GM10248 (cell line): ENCODE data around the gene SUSD6.
"Not testable (repeated sequence)": the region's sequence is repeated elsewhere in the genome, so short reads cannot be mapped to it uniquely, and the experiment has no call there.

Experiments used
- CTCF ChIA-PET: fragments of 300-600 bp; sonication (Branson Sonifier 250); formaldehyde crosslinking; extraction: SDS; loops from one replicate; lab custom pipeline; 2021; ENCODE audit warnings: antibody characterized with exemption; lab: Yijun Ruan, JAX
- POLR2A ChIA-PET: fragments of 350-650 bp; sonication (Branson Sonifier 250); formaldehyde crosslinking; extraction: SDS; loops from one replicate; lab custom pipeline; 2020; ENCODE audit warnings: antibody characterized with exemption; lab: Yijun Ruan, JAX
- DNase-seq: peaks from one replicate; pipeline ENCODE4 v3.0.0; 2012; ENCODE audit errors: extremely low spot score
- TF ChIP-seq, protein P1 (sequence below): IDR thresholded peaks from 2 replicates; pipeline ENCODE4 v1.5.1; 2012; ENCODE audit warnings: mild to moderate bottlenecking, low read depth; ENCODE audit errors: extremely low read depth, missing control alignments, control extremely low read depth

SUSD6 gene

GRCh38 chr14:69716478-69717187 is 105.2 kb downstream of the SUSD6 start:
- CTCF ChIA-PET, result interaction anchor here (0.7 to 3.5 kb wide), 3 partner anchors 10 to 112 kb away, joined by 3 to 11 read pairs (median 3); no protein-coding TSS in a partner anchor
- TF ChIP-seq, protein P1, sequence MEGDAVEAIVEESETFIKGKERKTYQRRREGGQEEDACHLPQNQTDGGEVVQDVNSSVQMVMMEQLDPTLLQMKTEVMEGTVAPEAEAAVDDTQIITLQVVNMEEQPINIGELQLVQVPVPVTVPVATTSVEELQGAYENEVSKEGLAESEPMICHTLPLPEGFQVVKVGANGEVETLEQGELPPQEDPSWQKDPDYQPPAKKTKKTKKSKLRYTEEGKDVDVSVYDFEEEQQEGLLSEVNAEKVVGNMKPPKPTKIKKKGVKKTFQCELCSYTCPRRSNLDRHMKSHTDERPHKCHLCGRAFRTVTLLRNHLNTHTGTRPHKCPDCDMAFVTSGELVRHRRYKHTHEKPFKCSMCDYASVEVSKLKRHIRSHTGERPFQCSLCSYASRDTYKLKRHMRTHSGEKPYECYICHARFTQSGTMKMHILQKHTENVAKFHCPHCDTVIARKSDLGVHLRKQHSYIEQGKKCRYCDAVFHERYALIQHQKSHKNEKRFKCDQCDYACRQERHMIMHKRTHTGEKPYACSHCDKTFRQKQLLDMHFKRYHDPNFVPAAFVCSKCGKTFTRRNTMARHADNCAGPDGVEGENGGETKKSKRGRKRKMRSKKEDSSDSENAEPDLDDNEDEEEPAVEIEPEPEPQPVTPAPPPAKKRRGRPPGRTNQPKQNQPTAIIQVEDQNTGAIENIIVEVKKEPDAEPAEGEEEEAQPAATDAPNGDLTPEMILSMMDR, result no peak
- no peak for DNase-seq
- POLR2A ChIA-PET, result no interaction called here

DNA sequence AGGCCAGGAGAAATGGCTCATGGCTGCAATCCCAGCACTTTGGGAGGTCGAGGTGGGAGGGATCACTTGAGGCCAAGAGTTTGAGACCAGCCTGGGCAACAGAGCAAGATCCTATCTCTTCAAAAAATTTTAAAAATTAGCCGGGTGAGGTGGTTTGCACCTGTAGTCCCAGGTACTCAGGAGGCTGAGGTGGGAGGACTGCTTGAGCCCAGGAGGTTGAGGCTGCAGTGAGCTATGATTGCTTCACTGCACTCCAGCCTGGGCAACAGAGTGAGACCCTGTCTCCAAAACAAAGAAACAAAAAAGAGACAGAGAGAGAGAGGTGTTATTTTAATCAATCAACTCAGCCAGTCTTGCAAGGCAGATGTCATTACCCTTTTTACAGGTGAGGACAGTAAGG is 107.2 kb downstream of the SUSD6 start:
- CTCF ChIA-PET, result interaction anchor here (1.1 to 3.5 kb wide), 8 partner anchors 8 to 143 kb away, joined by 3 to 13 read pairs (median 4); no protein-coding TSS in a partner anchor
- not testable (repeated sequence) for DNase-seq

GRCh38 chr14:69719501-69719951 is 108.1 kb downstream of the SUSD6 start:
- DNase-seq, result no peak
- TF ChIP-seq, protein P1, result no peak
- CTCF ChIA-PET, result interaction anchor here (0.9 to 2.5 kb wide), 7 partner anchors 9 to 139 kb away, joined by 3 to 13 read pairs (median 5); no protein-coding TSS in a partner anchor
- POLR2A ChIA-PET, result no interaction called here

More for the DNA sequence above, 107.2 kb downstream of the SUSD6 start:
- POLR2A ChIA-PET, result not testable (repeated sequence)

- DNase-seq, result no peak
- TF ChIP-seq, protein P1, result no peak
- ChIA-PET POLR2A (no interaction called here), CTCF (interaction anchor here (1.0 to 2.5 kb wide), 6 partner anchors 10 to 404 kb away, joined by 3 to 13 read pairs (median 3); no protein-coding TSS in a partner anchor)
Measured at GRCh38 chr14:69720912-69721311, 109.5 kb downstream of the SUSD6 start.

- DNase-seq, result peak; percentile 88
- ChIA-PET POLR2A (no interaction called here), CTCF (interaction anchor here (0.6 to 7.7 kb wide), 39 partner anchors 10 to 494 kb away, joined by 3 to 72 read pairs (median 4); no protein-coding TSS in a partner anchor)
- TF ChIP-seq, protein P1, result peak; percentile 99
Measured at GRCh38 chr14:69726761-69727511, 115.5 kb downstream of the SUSD6 start.

- CTCF ChIA-PET, result interaction anchor here (0.9 to 7.7 kb wide), 21 partner anchors 9 to 253 kb away, joined by 3 to 72 read pairs (median 6); no protein-coding TSS in a partner anchor
- DNase-seq, result no peak
Measured at GRCh38 chr14:69727860-69728259, 116.5 kb downstream of the SUSD6 start.

GRCh38 chr14:69731919-69732598 is 120.7 kb downstream of the SUSD6 start:
- CTCF ChIA-PET, result interaction anchor here (1.5 to 7.7 kb wide), 2 partner anchors 13 to 147 kb away, joined by 3 to 72 read pairs; no protein-coding TSS in a partner anchor
- DNase-seq, POLR2A ChIA-PET: not testable (repeated sequence)

More at GRCh38 chr14:69727860-69728259, 116.5 kb downstream of the SUSD6 start:
- TF ChIP-seq, protein P1, result no peak
- POLR2A ChIA-PET, result no interaction called here

DNA sequence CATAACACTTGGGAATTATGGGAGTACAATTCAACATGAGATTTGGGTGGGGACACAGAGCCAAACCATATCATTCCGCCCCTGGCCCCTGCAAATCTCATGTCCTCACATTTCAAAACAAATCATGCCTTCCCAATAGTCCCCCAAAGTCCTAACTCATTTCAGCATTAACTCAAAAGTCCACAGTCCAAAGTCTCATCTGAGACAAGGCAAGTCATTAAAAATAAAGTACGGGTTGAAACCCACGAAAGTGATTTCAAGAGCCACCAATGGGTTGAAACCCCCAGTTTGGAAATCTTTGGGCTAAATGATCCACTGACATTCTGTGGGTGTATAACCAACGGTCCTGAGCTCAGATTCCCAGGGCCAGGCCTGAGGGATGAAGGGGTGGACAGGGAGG is 125.0 kb downstream of the SUSD6 start:
- DNase-seq, POLR2A ChIA-PET: not testable (repeated sequence)
- CTCF ChIA-PET, result interaction anchor here (1.0 kb wide), 1 partner anchor 152 kb away, joined by 3 read pairs; no protein-coding TSS in a partner anchor
